ENCODE measurements around the gene CDH6.

CDH6 gene

DNA sequence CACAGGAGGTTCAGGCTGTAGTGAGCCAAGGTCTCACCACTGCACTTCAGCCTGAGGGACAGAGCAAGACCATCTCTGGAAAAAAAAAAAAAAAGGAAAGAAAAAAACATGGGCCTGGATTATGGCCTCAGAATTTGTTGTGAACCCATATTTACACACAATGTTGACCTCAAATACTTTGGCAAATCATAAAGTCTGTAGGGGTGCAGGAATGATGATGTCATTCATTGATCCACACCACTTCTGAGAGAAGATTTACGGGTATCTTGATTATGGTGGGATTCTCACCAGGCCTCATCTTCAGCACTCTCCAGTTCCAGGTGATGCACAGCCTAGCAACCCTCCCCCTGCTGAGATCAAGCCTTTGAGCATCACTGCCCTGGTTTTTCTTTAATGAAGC, 156.9 kb downstream of the CDH6 start:
- H3K4me2 ChIP-seq (ENCODE audit: low read depth, low read length, poor library complexity, severe bottlenecking), result no peak overlapping the region
- no peaks in the 10 kb centered on the region for H4K20me1 ChIP-seq (ENCODE audit: insufficient read depth, low read length, poor library complexity, severe bottlenecking)
- H3K27me3 ChIP-seq (ENCODE audit: insufficient read depth, low read length, poor library complexity, severe bottlenecking), result no peaks in the 10 kb centered on the region
- H3K9me3 ChIP-seq (ENCODE audit: insufficient read depth, low read depth, low read length), result no peaks in the 10 kb centered on the region
- no peak overlapping the region for H3K9ac ChIP-seq (ENCODE audit: low read depth, low read length, poor library complexity, severe bottlenecking)
- H3K4me3 ChIP-seq (ENCODE audit: low read length, poor library complexity, severe bottlenecking), result no peak overlapping the region
- no peaks in the 10 kb centered on the region for H3K36me3 ChIP-seq (ENCODE audit: insufficient read depth, low read length)
- H3K9me2 ChIP-seq (replicated peaks; ENCODE audit: low read depth, low read length), result no peaks in the 10 kb centered on the region
- H3K79me2 ChIP-seq (ENCODE audit: insufficient read depth, low read length), result no peaks in the 10 kb centered on the region
- no peak overlapping the region for H2AFZ ChIP-seq (ENCODE audit: low read length)
- H3K4me1 ChIP-seq (ENCODE audit: insufficient read depth, low read length, poor library complexity, severe bottlenecking), result no peaks in the 10 kb centered on the region
- H3F3A ChIP-seq (ENCODE audit: low read depth), result no peaks in the 10 kb centered on the region
- TF ChIP-seq, protein P1, sequence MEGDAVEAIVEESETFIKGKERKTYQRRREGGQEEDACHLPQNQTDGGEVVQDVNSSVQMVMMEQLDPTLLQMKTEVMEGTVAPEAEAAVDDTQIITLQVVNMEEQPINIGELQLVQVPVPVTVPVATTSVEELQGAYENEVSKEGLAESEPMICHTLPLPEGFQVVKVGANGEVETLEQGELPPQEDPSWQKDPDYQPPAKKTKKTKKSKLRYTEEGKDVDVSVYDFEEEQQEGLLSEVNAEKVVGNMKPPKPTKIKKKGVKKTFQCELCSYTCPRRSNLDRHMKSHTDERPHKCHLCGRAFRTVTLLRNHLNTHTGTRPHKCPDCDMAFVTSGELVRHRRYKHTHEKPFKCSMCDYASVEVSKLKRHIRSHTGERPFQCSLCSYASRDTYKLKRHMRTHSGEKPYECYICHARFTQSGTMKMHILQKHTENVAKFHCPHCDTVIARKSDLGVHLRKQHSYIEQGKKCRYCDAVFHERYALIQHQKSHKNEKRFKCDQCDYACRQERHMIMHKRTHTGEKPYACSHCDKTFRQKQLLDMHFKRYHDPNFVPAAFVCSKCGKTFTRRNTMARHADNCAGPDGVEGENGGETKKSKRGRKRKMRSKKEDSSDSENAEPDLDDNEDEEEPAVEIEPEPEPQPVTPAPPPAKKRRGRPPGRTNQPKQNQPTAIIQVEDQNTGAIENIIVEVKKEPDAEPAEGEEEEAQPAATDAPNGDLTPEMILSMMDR (conservative IDR thresholded peaks at IDR 0.05; ENCODE audit: low read length), result no peak
- no peak for TF ChIP-seq EZH2phosphoT487 (IDR thresholded peaks at IDR 0.05; ENCODE audit: borderline replicate concordance)

GRCh38 chr5:31355337-31355736, 161.9 kb downstream of the CDH6 start:
- H3F3A ChIP-seq (ENCODE audit: low read depth), result no peaks in the 10 kb centered on the region
- H3K9ac ChIP-seq (ENCODE audit: low read depth, low read length, poor library complexity, severe bottlenecking), result no peak overlapping the region
- H3K4me3 ChIP-seq (ENCODE audit: low read length, poor library complexity, severe bottlenecking), result no peak overlapping the region
- H4K20me1 ChIP-seq (ENCODE audit: insufficient read depth, low read length, poor library complexity, severe bottlenecking), result no peaks in the 10 kb centered on the region
- no peak for TF ChIP-seq EZH2phosphoT487 (IDR thresholded peaks at IDR 0.05; ENCODE audit: borderline replicate concordance)
- TF ChIP-seq, protein P1 (conservative IDR thresholded peaks at IDR 0.05; ENCODE audit: low read length), result no peak
- H3K9me3 ChIP-seq (ENCODE audit: insufficient read depth, low read depth, low read length), result no peaks in the 10 kb centered on the region
- no peaks in the 10 kb centered on the region for H3K36me3 ChIP-seq (ENCODE audit: insufficient read depth, low read length)
- H3K9me2 ChIP-seq (replicated peaks; ENCODE audit: low read depth, low read length), result no peaks in the 10 kb centered on the region
- H3K79me2 ChIP-seq (ENCODE audit: insufficient read depth, low read length), result no peaks in the 10 kb centered on the region
- no peak overlapping the region for H2AFZ ChIP-seq (ENCODE audit: low read length)
- no peak overlapping the region for H3K4me2 ChIP-seq (ENCODE audit: low read depth, low read length, poor library complexity, severe bottlenecking)
- H3K4me1 ChIP-seq (ENCODE audit: insufficient read depth, low read length, poor library complexity, severe bottlenecking), result no peaks in the 10 kb centered on the region
- H3K27me3 ChIP-seq (ENCODE audit: insufficient read depth, low read length, poor library complexity, severe bottlenecking), result no peaks in the 10 kb centered on the region

DNA sequence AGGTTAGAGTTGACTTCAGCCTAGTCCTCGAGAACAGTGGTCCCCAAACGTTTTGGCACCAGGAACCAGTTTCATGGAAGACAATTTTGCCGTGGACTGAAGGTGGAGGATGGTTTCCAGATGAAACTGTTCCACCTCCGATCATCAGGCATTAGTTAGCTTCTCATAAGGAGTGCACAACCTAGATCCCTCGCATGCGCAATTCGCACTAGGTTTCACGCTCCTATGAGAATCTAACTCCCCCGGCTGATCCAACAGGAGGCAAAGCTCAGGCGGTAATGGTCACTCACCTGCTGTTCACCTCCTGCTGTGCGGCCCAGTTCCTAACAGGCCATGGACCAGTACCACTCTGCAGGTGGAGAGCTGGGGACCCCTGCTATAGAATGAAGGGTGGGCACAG, 163.6 kb downstream of the CDH6 start:
- Histone ChIP-seq H4K20me1 (ENCODE audit: insufficient read depth, low read length, poor library complexity, severe bottlenecking) (no peaks in the 10 kb centered on the region), H3K4me2 (ENCODE audit: low read depth, low read length, poor library complexity, severe bottlenecking) (no peak overlapping the region), H3K4me3 (ENCODE audit: low read length, poor library complexity, severe bottlenecking) (no peak overlapping the region), H3K27me3 (ENCODE audit: insufficient read depth, low read length, poor library complexity, severe bottlenecking) (no peaks in the 10 kb centered on the region), H3K9ac (ENCODE audit: low read depth, low read length, poor library complexity, severe bottlenecking) (no peak overlapping the region), H3K9me2 (replicated peaks; ENCODE audit: low read depth, low read length) (no peaks in the 10 kb centered on the region), H2AFZ (ENCODE audit: low read length) (no peak overlapping the region), H3F3A (ENCODE audit: low read depth) (no peaks in the 10 kb centered on the region), H3K9me3 (ENCODE audit: insufficient read depth, low read depth, low read length) (no peaks in the 10 kb centered on the region), H3K4me1 (ENCODE audit: insufficient read depth, low read length, poor library complexity, severe bottlenecking) (no peaks in the 10 kb centered on the region), H3K79me2 (ENCODE audit: insufficient read depth, low read length) (no peaks in the 10 kb centered on the region), H3K36me3 (ENCODE audit: insufficient read depth, low read length) (no peaks in the 10 kb centered on the region)
- no peak for TF ChIP-seq EZH2phosphoT487 (IDR thresholded peaks at IDR 0.05; ENCODE audit: borderline replicate concordance)
- TF ChIP-seq, protein P1 (conservative IDR thresholded peaks at IDR 0.05; ENCODE audit: low read length), result no peak

All from Loucy (cell line).